ENCODE results near the gene TTI1.
A peak's percentile ranks its signal among the peaks of the same experiment; 100 is the strongest.

TTI1 gene

GRCh38 chr20:38033330-38034107 lies at the start of gene TTI1, which contains the start of gene RPRD1B:
Gene TTI1, minus strand, starts transcription at chr20:38033456. Its CDS starts 19,640 bp downstream, at chr20:38013816.
Gene RPRD1B, plus strand, starts transcription at chr20:38033746. Its CDS starts 202 bp downstream, at chr20:38033948.
- peak; percentile 92 for DNase-seq

DNA sequence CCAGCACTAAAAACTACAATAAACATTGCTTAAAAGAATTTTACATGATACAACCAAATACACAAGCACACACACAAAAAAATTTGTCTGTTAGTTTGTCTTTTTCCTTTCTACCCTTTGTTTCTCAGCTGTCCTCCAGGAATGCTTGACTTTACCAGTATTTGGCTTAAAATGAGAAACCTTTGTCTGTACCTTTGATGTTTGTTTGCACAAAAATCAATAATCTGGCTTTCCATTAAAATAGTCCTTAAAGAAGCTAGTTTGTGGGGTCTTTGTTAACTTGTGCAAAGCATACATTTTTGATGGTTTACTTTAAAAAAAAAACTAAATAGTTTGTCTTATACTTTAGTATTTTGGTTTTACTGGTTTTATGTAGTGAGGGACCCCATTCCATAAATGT lies 49.6 kb upstream of the TTI1 start:
- DNase-seq, result no peak

DNA sequence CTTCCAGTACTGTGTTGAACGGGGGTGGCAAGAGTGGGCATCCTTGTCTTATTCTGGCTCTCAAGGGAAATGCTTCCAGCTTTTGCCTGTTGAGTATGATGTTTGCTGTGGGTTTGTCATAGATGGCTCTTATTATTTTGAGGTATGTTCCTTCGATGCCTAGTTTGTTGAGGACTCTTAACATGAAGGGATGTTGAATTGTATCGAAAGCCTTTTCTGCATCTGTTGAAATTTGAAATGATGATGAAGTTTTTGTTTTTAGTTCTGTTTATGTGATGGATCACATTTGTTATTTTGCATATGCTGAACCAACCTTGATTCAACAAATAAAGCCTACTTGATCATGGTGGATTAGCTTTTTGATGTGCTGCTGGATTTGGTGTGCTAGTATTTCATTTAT lies 48.3 kb upstream of the TTI1 start:
- DNase-seq, result no peak

DNA sequence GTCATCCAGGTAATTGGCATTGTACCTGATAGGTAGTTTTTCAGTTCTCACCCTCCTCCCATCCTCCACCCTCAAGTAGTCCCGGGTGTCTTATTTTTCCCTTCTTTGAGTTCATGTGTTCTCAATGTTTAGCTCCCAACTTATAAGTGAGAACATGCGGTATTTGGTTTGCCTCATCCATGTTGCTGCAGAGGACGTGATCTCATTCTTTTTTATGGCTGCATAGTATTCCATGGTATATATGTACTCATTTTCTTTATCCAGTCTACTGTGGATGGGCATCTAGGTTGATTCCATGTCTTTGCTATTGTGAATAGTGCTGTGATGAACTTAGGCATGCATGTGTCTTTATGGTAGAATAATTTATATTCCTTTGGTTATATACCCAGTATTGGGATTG lies 46.1 kb upstream of the TTI1 start:
- DNase-seq, result no peak

GRCh38 chr20:38078084-38078483 lies 44.8 kb upstream of the TTI1 start:
- DNase-seq, result no peak

- no peak for DNase-seq
Measured at GRCh38 chr20:38076548-38076947, 43.3 kb upstream of the TTI1 start.

- DNase-seq, result no peak
Measured at GRCh38 chr20:38075161-38075998, 42.1 kb upstream of the TTI1 start.

- peak; percentile 95 for DNase-seq
Measured at GRCh38 chr20:38073307-38074071, 40.2 kb upstream of the TTI1 start.

GRCh38 chr20:38072898-38073297 lies 39.6 kb upstream of the TTI1 start:
- no peak for DNase-seq

DNA sequence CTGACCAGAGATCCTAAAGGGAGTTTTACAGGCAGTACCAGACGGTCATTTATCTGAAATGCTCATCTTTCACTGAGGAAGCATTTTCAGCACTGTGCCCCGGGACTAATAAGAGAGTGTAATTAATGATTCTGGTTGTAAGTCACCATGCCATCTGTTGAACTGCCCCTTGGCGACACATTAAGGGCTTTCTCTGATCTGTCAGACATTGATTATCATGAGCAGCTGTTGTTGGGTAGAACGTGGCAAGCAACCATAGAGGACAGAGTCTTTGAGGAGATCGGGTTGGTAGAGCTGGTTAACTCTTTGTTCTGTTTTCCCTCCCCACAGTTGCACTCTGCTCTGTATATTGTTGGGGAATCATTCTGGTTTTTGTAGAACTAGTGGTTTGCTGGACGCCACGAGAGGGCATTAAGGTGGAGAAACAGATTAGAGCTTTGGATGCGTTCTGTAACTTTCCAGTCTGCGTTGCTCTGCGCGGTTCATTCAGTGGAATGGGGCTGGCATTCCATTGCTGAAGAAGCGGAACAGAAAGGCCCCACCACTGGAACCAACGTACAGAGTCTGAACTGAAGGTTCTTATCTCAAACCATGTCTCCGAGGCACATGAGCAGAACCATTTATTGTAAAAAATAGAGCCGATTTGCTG lies 34.6 kb upstream of the TTI1 start:
- no peak for DNase-seq

GRCh38 chr20:38066969-38067716 lies 33.9 kb upstream of the TTI1 start:
- no peak for DNase-seq

DNA sequence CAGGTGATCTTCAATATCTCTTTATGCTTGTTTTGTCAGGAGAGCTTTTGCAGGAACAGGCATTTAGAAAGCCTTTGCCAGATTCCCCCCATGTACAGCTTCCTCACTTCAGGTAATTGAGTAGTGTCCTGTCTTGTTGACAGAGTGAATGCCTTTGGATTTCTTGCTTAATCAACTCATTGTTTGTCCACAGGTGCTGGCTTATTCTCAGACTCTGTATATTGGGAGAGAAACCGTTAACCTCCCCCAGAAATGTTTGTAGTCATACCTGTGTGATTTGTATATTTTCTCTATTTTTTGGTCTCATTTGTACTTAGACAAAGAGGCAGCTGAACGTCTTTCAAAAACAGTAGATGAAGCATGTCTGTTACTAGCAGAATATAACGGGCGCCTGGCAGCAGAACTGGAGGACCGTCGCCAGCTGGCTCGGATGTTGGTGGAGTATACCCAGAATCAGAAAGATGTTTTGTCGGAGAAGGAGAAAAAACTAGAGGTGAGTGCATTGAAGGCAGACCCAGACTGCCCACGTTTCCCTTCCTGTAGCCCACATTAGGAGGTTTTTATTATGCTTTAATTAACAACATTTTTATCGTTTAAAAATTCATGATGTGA lies 32.6 kb upstream of the TTI1 start:
- no peak for DNase-seq

DNA sequence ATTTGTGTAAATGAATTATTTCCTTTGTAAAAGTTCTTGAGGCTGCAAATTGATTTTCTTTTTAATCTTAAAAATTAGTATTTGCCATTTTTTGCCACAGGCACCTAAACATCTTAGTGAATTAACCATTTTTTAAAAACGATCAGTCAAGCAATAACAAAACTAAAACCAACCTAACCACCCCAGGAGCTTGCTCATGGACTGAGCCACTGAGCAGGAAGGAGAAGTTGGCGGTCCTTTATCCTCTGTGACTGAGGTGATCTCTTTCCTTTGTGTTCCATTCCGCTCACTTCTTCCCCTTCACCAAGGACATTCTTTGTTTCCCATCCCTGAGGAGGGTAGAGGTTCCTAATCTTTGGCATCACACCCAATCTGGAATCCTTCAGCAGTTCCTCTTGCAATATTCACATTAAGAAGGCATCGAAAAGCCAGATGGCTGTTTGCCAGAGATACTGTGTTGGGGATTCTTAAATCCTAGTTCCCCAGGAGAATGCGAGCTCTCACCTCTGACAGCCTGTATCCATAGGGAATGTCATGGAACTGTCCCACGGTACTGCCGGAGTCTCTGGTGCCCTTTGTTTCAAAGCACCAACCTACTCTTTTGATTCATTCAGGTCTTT lies 30.8 kb upstream of the TTI1 start:
- no peak for DNase-seq

- no peak for DNase-seq
Measured at GRCh38 chr20:38062890-38063289, 29.6 kb upstream of the TTI1 start.

DNA sequence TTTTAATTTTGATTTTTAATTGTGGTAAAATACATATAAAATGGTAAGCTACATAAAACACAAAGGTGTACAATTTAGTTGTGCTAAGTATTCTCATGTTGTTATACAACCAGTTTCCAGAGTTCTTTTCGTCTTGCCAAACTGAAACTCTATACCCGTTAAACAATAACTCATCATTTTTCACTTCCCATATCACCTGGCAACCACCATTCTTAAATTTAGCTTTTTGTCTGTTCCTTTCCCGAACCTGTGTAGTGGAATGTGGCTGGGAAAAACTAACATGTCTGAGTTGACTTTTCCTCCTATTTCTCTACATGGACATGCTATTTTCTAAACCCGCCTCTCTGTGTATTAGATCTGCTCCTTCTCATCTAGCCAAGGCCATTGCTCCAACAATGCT lies 27.9 kb upstream of the TTI1 start:
- no peak for DNase-seq

GRCh38 chr20:38060536-38060935 lies 27.3 kb upstream of the TTI1 start:
- peak; percentile 76 for DNase-seq

DNA sequence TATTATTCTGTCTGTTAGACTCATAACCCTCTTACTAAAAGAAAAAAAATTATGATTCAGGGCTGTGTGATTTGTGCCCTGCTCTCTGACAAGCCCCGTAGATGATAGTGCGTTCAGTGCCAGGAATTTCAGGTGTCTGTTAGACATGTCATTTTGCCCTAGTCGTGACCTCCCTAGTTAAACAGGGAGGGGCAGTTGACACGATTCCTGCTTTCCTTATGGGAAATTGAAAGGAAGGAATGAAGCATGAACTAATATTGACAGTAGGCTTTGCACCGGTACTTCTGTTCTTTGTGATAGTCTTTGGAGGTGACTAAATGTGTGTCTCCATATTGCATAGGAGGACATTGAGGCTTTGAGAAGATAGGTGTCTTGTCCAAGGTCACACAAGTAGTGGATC lies 26.6 kb upstream of the TTI1 start:
- no peak for DNase-seq

DNA sequence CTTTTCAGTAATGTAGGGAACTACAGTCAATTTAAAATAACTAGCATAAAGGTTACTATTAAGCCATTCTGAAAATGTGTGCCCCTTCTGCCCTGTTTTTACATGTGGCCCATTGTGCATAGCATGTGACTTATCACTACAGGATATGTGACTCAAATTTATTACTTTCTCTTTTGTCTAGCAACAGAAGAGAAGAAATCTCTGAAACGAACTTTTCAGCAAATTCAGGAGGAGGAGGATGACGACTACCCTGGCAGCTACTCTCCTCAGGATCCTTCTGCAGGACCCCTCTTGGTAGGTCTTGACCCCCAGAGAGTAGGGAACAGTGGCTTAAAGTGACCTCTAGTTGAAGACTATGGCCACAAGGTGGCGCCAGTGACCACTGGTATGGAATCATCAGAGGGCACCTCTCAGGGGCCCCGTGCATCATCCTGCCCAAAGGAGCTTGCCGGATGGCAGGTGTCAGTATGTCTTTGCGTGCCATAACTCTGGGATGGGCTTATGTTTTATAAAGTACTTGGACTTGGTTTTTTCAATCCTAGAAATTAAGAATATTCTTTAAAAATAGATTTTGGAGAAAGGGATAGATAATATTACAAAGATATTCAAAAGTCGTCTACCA lies 24.2 kb upstream of the TTI1 start:
- DNase-seq, result peak; percentile 66

DNA sequence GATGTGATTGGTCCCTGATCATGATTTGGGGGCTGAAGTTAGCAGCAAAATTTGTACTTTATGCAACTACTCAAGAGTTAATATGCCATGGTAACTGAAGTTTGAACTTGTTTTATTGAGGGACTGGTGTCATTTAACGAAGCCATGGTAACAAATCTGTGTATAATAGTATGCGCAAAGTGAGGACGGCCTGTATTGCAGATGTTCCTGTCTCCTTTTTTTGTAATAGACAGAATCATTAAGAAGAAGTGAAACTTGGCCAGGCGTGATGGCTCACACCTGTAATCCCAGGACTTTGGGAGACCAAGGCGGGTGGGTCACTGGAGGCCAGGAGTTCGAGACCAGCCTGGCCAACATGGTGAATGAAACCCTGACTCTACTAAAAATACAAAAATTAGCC lies 22.6 kb upstream of the TTI1 start:
- no peak for DNase-seq

DNA sequence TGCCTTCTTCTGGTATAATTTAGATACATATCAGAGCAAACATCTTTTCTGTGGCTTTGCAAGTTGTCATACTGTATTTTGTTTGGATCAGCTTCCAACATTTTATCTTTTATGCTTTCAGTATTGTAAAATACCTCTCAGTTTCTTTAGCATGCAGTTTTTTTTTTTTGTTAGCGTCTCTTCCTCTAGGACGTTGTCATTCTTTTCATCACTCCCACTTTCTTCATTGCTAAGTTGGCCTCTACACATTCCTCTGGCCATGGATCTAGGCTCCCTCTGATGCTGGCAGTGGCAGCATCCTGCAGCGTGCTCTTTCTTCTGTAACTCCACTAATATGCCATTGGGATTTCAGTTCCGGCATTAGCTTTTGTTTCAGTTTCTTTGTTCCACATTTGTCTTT lies 22.0 kb upstream of the TTI1 start:
- DNase-seq, result peak; percentile 9

DNA sequence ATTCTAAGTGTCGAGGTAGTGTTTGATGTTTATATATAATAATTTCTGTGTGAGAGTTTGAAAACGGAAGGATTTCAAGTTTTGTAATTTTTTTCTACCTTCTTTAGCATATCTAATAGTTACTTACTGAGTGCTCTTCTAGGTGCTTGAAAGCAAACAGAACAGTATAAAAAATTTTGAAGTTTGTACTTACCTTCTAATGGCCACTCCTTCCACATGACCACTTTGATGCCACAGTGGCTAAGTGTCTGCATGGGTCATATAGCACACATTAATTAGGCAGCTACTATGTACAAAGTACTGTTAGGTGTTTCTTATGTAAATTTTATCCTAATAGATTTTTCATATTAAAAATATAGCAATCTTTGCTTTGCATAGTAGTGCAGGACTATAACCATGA lies 21.4 kb upstream of the TTI1 start:
- no peak for DNase-seq

Measured in fibroblast of skin of right biceps (primary cell).